GM21529 (cell line): Measurements from ENCODE around the gene C19orf73.
A peak's percentile ranks its signal among the peaks of the same experiment; 100 is the strongest.

Experiments
- ATAC-seq: cut with Tn5 transposase; IDR thresholded peaks from one replicate; pipeline ENCODE4 v1.9.1; 2021; ENCODE audit not compliant: unreplicated experiment

The C19orf73 gene, protein sequence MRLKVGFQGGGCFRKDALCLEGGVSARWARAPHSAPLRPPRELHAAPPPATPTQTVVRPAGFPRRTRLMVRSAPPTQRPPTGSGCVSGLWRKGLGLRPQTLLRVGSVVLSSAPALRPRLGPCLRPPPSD

DNA sequence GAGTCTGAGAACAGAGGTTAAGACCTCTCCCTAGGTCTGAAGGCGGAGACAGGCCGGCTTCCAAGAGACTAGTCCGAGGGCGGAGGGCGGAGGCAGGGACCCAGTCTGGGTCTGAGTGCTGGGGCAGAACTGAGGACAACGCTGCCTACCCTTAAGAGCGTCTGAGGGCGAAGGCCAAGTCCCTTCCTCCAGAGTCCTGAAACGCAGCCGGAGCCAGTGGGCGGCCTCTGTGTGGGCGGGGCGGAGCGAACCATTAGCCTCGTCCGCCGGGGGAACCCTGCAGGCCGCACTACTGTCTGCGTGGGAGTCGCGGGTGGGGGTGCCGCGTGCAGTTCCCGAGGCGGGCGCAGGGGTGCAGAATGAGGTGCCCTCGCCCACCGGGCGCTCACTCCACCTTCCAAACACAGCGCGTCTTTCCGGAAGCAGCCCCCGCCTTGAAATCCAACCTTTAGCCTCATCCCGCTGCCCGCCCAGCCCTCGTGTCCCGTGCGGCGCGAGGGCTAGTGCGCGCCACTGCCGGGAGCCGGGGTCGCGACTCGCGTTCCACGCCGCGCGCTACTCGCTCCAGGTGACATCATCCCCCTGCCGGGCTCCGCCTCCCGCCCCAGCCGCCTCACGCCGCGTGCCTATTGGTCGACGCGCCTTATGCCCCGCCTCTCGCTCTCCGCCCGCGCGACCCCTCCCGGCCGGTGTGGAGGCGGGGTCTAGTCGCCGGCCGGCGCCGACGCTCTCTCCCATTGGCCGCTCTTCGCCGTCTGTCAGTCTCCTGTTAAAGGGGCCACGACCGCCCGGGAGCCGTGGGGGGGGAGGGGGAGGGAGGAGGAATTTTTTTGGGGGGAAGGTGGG is at the start of gene C19orf73:
Gene C19orf73 (minus strand): TSS at position 579 of the 846 bp plus-strand sequence. CDS start 121 bp downstream, at position 458.
- peak; percentile 65 for ATAC-seq

DNA sequence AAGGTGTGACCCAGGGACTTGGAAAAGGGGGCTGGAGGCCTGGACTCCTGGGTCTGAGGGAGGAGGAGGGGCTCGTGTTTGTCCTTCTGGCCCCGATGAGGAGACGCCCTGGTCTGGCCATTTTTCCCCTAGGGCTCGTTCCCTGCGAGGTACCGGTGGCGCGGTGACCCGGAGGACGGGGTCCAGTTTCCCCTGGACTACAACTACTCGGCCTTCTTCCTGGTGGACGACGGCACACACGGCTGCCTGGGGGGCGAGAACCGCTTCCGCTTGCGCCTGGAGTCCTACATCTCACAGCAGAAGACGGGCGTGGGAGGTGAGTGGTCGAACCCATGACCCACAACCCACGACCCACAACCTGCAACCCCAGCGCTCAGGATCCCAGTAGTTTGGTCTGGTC is 49.5 kb upstream of the C19orf73 start:
- no peak for ATAC-seq

DNA sequence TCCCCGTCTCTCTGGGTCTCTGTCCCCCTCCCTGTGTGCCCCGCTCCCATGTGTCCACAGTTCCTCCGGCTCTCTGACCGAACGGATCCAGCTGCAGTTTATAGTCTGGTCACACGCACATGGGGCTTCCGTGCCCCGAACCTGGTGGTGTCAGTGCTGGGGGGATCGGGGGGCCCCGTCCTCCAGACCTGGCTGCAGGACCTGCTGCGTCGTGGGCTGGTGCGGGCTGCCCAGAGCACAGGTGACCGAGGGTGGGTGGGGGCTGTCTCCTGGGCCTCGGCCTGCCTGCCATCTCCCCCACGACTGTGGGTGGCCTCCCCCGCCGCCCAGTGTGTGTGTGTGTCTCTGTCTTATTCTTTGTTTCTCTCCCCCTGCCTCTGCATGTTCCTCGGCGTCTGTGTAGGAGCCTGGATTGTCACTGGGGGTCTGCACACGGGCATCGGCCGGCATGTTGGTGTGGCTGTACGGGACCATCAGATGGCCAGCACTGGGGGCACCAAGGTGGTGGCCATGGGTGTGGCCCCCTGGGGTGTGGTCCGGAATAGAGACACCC is 49.0 kb upstream of the C19orf73 start:
- no peak for ATAC-seq

DNA sequence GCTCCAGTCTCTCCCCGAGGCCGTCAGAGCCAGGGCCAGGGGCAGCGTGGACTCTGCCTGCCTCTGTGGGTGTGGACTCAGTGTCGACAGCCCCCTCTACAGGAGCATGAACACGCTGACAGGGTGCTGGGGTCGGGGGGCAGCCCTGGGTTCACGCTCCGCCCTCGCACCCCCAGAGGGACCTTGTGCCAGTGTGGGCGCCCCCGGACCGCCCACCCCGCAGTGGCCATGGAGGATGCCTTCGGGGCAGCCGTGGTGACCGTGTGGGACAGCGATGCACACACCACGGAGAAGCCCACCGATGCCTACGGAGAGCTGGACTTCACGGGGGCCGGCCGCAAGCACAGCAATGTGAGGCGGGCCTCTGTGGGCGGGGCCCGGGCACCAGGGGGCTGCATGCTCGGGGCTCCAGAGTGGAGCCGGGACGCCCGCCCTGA is 46.9 kb upstream of the C19orf73 start:
- no peak for ATAC-seq

DNA sequence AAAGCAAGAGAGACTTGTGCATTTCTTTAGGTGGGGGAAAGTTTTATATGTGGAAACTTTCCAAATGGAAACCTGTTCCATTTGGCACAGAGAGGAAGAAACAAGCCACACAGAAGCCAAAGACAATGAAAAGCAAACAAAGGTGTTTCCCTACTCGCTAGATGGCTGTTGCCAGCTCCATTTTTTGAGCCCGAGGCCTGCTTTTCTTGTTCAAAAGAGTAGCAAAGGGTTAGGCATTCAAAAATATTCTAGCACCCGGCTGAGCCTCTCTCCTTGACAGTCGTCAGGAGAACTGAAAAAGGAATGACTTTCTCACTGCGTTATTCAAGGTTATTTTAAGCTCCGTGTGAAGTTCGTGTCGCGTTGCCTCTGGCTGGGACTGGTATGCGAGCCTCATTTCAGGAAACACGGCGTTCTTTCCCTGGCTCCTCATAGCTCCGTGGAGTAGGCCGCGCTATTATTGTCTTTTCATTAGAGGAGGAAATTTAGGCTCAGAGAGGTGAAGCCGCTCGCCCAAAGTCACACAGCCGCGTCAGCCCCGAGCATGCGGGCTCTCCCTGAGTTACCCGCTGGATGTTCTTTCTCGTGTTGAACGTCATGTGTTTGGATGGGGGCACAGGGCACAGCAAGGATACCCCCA is 46.3 kb upstream of the C19orf73 start:
- no peak for ATAC-seq

DNA sequence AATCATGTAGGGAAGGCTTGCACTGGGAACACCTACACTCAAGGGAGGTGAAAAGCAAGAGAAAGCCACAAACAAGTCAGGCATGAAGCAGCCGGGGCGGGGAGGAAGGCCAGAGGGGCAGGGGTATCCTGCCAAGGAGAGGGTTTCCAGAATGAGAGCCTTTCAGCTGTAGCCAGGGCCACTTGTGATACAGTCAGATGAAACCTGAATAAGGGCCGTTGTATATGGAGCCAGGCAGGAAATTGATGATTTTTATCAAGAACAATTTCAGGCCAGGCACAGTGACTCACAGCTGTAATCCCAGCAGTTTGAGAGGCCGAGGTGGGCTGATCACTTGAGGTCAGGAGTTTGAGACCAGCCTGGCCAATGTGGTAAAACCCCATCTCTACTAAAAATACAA is 43.0 kb upstream of the C19orf73 start:
- no peak for ATAC-seq

DNA sequence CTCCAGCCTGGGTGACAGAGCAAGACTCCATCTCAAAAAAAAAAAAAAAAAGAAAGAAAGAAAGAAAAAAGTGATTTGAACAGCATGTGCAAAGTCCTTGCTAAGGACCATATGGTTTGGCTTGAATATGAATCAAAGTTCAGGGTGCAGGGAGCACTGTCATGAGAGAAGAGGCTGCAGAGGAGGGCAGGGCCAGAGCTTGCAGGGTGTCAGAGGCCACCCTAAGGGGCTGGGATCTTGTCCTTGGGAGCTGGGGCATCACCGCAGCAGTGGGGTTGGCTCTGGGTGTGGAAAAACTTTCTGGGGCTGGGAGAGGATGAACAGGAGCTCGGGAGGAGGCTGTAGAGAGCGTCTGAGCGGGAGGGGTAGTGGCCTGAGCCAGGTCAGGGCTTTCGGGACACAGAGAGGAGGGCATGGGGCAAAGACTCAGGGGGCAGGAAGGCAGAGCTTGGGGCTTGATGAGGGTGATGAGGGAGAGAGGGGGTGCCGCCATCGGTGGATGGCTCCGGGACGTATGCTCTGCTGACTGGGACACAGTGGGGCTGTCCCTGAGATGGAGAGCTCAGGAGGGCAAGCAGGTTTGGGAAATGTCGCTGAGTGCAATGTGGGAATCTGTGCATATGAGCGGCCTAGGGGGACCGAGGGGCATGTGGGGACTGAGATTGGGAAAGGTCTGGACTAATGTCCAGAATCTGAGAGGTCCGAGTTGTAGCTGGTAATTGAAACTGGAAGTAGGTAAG is 41.7 kb upstream of the C19orf73 start:
- ATAC-seq: no peak

DNA sequence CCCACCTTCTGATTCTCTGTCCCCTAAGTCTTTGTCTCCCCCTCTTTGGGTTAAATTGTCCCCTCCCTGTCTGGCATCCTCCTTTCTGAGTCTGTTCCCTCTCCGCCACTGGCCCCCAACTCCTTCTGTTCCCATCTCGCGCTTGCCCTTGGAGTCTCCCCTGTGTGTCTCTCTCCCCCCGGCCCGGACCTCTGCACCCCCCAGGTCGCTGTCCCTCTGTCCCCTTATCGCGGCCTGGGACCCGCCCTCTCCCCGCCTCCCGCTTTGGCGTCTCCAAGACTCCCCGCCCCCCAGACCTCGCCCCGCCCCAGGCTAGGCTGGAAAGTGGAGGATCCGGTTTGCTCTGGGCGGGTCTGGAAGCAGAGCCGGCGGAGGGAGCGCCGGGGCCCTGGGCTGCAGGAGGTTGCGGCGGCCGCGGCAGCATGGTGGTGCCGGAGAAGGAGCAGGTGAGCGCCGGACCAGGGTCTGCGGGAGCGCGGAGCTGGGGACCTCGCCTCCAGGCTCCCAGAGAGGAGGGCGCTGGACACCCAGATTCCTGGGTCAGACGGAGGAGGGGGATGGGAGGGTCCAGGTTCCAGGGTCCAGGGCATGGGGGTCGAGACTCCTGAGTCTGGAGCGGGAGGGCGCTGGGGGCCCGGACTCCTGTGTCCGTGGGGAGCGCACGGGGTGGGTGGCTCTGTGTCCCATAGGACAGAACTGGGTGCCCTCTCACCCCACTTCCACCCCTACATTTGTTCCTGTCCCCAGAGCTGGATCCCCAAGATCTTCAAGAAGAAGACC is 38.7 kb upstream of the C19orf73 start, which contains the start of gene TRPM4:
Gene TRPM4 (plus strand): TSS at position 348 of the 780 bp plus-strand sequence. CDS start 75 bp downstream, at position 423.
- ATAC-seq: no peak

DNA sequence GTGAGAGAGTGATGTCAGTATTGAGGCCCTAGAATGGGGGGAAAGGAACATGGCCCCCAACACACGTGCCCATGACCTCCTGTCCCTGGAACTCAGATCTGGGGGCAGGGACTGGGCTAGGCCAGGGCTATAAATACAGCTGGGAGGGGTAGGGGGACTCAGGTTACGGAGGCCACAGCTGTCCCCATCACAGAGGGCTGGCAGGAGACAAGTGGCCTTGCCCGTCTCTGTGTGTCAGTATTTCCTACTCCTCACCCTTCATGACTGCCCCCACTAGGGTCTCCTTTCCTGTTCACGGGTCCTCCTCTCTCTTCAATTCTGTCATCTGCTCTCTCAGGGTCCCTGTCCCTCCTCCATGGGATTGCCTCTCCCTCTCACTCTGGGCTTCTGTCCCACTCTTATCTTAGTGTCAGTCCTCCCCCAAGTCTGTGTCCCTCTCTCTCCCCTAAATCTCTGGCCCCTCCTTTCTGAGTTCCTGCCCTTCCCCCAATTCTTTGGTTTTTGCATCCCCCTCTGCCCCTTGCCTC is 36.9 kb upstream of the C19orf73 start:
- no peak for ATAC-seq

DNA sequence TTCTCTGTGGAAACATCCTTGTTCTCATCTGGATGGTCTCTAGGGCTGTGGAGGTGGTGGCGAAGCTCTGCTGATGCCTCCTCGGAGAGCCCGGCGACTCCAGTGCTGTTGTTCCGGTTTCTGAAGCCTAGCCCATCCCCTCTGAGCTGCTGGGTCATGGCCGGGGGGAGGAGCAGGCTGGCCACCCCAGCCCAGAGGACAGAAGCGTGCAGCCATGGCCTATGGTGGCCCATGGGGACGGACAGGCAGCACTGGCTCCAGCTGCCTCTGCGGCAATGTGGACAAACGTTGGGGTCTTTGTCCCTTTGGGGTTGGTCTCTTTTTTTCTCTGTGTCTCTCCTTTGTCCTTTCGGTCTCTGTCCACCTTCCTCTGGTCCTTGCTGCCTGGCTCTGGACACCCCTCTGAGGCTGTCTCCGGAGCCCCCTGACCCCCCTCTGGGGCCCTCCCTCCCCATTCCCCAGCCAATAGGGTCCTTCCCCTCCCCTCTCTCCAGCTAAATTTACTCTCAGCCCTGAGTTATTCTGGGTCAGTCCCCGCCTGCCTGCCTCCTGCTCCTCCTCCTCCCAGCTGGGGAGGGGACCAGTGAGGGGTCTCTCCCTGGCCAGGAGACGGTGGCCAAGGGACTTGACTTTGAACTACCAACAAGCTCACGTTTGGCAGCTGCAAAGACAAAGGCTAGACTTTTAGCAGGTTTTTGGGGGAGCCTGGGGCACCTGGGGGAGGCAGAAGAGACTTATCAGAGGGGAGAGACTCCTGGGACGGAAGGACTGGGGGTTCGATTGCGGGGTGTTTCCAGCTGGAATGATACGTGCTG is 36.3 kb upstream of the C19orf73 start, which contains the start of gene HRC:
Gene HRC (minus strand): TSS at position 392 of the 815 bp plus-strand sequence. CDS start 159 bp downstream, at position 233.
- ATAC-seq: no peak

DNA sequence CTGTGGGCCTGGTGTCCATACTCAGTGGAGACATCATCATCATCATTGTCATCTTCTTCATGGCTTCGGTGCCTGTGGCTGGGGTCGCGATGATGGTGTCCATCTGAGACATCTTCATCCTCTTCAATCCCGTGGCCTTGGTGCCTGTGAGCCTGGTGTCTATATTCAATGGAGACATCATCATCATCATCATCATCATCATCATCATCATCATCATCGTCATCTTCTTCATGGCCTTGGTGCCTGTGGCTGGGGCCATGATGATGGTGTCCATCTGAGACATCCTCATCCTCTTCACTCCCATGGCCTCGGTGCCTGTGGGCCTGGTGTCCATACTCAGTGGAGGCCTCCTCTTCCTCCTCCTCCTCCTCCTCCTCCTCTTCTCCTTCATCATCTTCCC is 35.3 kb upstream of the C19orf73 start:
- ATAC-seq: no peak

DNA sequence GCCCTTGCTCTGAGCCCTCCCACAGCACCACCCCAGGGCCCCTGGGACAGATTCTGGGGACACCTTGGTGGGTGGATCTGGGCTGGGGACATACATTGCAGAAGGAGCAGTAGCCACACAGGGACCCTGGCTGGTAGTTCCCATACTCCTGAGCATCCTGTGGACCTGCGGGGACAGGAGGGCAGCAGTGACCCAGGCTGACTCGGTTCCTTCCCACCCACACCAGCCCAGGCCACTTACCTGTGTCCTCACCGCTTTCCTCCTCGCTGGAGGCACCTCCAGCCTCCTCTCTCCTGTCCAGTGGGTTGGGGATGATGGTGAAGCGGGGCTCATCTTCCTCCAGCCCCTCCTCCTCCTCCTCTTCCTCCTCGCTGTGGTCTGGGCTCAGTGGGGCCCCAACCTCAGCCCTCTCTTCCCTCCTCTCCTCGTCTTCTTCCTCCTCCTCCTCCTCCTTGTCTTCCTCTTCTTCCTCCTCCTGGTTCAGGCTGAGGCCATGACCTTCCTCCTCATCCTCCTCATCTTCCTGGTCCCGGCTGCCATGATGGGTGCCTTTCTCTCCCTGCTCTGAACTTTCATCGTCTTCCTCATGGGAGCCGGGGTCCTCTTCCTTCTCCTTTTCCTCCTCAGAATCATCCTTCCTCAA is 34.3 kb upstream of the C19orf73 start:
- no peak for ATAC-seq

DNA sequence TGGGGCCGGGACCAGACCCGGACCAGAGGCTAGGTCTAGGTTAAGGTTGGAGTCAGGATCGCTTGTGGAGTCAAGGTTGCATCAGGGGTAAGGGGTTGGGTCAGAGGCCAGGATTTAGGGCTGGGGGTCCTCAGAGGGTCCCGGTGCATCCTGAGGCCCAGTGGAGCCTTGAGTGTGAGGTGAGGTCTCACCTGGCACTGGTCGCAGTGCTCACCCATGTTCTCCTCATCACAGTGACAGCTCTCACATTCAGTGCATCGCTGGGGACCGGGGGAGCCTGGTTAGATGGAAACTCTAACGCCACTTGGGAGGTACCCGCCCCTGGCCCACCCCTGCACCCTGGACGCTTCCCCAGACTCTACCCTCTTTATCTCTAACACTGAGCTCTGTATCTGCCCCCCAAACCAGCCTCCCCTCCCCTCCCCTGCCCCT is 33.2 kb upstream of the C19orf73 start:
- no peak for ATAC-seq

DNA sequence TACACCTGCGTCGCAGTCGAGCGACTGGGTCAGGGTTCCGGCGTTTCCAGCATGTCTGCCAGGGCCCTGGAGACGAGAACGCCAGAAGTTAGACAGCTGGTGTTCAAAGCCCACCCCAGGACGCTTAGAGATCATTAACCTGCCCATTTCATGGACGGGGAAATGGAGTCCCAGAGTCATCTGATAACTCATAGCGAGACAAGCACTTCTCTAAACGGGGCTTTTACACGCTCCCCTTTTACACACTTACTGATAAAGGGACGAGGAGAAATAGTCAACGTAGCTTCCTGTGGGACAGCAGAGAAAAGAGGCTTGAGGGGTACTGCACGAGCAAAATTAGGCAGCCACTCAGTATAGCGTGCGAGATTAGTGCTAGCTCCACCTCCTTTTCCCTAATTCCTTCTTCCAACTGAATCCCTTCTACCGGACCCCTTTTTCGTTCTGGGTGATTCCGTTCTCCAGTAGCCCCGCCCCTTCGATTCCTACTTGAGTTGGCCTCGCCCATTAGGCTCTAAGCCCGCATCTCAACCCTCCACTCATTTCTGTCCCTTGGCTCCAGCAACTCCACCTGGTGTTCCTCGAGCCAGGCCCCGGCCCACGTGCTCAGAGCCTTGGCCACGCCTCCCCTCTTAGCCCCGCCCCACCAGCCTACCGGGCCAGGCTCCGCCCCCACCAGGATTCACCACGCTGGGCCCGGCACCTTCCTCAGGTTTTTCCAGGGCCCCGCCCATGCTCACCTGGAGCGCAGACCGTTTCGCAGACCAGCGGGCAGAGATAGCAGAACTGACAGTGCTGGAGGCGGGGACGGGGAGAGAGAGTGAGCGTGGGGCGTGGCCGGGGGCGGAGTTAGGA is 32.5 kb upstream of the C19orf73 start:
- no peak for ATAC-seq

DNA sequence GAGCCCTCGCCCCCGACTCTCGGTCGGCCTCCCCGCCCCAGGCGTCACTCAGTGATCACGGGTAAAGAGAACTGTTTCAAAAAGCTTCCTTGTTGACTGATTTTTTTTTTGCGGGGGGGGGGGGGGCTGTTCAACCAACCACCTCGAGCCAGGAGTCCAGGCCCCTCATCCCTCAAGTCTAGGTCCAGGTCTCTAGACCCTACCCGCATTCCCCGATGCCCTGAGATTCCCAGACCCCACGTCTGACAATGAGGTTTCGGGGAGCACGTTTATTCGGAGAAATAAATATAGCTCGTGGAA is 32.0 kb upstream of the C19orf73 start:
- no peak for ATAC-seq

DNA sequence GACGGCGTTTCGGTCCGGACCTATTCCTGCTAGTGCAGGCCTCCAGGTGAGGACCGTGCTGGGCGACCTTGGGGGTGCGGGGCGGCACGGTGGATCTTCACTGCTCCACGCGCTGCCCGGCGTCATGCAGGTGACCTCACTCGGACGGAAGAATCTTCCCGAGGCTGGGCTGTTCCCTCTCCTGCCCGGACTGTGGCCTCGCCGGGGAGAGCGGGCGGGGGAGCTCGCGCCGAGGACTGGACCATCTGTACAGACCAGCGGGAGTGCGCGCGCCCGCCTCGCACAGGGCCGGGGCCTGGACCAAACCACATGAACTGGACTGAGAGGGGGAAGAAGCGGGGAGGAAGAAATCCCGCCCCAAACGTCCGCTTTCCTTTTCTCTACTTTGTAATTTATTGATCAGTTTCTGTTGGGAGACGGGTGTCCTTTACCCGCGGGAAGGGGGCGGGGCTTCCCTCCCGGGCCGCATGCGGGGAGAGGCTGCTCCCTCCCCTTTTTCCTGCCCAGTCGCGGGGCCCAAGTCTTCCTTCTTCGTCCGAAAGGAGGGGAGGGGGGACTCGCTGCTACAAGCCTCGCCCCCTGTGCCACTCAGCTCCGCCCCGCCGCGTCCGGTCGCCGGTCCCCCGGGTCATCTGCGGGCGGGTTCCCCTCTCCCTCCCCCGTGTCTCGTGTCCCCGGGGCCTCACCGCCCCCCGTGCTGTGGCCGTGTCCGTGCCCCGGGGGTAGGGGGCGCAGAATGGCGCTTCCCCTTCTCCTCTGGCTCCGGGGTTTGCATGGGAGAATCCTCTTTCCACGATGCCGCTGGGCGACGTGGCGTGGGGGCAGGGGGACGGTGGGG is 31.4 kb upstream of the C19orf73 start:
- no peak for ATAC-seq

DNA sequence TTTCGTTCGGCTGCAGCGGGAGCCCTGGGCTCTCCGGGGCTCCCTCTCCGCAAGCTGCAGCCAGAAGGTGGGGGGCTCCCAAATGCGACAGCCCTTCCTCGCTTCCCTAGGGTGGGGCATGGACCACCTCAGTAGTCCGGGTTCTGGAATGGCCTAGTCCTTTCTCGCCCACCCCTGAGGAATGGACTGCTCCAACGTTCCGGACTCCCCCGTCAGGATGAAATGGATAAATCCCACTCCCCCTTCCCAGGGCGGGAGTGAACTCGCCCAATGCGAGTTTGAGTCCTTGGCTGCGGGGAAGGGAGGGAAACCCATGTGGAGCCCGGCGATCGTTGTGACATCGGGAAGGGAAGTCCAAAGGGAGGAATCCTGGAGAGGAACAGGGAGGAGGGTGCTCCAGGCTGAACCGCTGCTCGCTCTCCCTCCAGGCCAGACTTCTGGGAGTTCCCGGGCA is 30.7 kb upstream of the C19orf73 start:
- no peak for ATAC-seq
